ENCODE results near the gene AKNA. TPM values are rescaled to one million over a fixed set of nuclear protein-coding genes. Genes with fewer than 3 reads are reported as not detected.

Gene AKNA
- polyA plus RNA-seq, 3 donors, result 3.3 to 147 (median 7.3) TPM

DNA sequence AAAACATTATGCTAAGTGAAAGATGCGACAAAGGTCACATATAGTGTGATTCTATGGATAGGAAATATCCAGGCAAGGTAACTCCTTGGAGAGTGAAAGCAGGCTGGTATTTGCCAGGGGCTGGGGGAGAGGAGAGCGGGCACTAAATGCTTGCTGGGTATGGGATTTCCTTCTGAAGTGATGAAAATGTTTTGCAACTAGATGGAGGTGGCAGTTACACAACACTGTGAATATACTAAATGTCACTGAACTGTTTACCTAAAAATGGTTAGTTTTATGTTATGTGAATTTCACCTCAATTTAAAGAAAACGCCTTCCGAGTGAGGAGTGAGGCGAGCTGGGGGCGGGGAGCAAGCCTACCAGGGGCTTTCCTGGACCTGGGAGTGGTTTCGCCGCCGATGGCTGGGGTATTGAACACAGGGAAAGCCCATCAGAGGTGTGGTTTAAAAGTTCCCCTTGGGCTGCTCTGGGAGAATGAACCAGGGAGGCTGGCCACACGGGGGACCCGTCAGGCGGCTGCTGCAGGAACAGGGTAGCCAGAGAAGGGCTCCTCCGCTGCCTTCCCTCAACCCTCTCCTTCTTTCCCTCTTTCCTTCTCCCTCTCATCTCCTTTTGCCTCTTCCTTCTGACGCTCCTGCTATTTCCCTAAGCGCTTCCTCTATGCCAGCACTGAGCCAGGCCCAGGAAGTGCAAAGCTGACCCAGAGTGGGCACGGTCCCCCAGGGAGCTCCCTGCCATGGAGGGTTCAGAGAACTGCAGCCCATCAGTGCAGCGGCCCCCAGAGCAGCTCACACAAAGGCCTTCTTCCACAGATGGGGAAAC is 4.9 kb downstream of the AKNA start:
- Histone ChIP-seq H3K27ac (ENCODE audit: low read depth in 1 of 2, low read length in 2 of 2) (peak overlapping the region; percentile 90 to 100), H2AFZ (ENCODE audit: insufficient read depth, low read depth, low read length, poor library complexity, severe bottlenecking) (no peak overlapping the region), H3K4me1 (ENCODE audit: control insufficient read depth in 1 of 2, insufficient read depth in 2 of 2, low read length in 2 of 2) (peaks cover 72 to 83% of the 10 kb centered on the region in 2 donors), H4K20me1 (ENCODE audit: insufficient read depth, low read length) (peaks cover 61% of the 10 kb centered on the region), H3K36me3 (replicated peaks in 1 of 2; ENCODE audit: control insufficient read depth in 1 of 2, insufficient read depth in 2 of 2, low read length in 2 of 2) (peaks cover 39 to 46% of the 10 kb centered on the region in 2 donors), H3K4me3 (replicated peaks in 1 of 3; ENCODE audit: low read depth in 2 of 3, low read length in 3 of 3) (peak overlapping the region; percentile 16 to 89 (median 18)), H3K79me2 (ENCODE audit: insufficient read depth, low read length) (peaks cover 99% of the 10 kb centered on the region), H3K4me2 (replicated peaks; ENCODE audit: extremely low read depth, low read length, poor library complexity, severe bottlenecking) (peak overlapping the region; percentile 81), H3K9me3 (replicated peaks in 1 of 2; ENCODE audit: control insufficient read depth in 1 of 2, insufficient read depth in 1 of 2, low read length in 2 of 2) (no peaks in the 10 kb centered on the region), H3K9ac (ENCODE audit: insufficient read depth, low read length, poor library complexity, severe bottlenecking) (peak overlapping the region; percentile 60), H3K27me3 (ENCODE audit: control insufficient read depth in 2 of 2, insufficient read depth in 2 of 2, low read length in 2 of 2) (no peaks in the 10 kb centered on the region)
- Mint-ChIP-seq H3K27ac (peak overlapping the region; percentile 96 to 100 (median 99)), H3K9me3 (peaks cover 0 to 2% (median 0%) of the 10 kb centered on the region in 7 donors), H3K27me3 (ENCODE audit: low read depth in 3 of 3) (peaks cover 0 to 2% (median 0%) of the 10 kb centered on the region in 3 donors), H3K4me3 (peak overlapping the region; percentile 73 to 91), H3K4me1 (peaks cover 67% of the 10 kb centered on the region), H3K36me3 (peaks cover 50 to 81% of the 10 kb centered on the region in 2 donors)
- intact Hi-C loops (cut with micrococcal nuclease), result no loop called here
- TF ChIP-seq, protein P1, sequence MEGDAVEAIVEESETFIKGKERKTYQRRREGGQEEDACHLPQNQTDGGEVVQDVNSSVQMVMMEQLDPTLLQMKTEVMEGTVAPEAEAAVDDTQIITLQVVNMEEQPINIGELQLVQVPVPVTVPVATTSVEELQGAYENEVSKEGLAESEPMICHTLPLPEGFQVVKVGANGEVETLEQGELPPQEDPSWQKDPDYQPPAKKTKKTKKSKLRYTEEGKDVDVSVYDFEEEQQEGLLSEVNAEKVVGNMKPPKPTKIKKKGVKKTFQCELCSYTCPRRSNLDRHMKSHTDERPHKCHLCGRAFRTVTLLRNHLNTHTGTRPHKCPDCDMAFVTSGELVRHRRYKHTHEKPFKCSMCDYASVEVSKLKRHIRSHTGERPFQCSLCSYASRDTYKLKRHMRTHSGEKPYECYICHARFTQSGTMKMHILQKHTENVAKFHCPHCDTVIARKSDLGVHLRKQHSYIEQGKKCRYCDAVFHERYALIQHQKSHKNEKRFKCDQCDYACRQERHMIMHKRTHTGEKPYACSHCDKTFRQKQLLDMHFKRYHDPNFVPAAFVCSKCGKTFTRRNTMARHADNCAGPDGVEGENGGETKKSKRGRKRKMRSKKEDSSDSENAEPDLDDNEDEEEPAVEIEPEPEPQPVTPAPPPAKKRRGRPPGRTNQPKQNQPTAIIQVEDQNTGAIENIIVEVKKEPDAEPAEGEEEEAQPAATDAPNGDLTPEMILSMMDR (IDR thresholded peaks at IDR 0.05), result peak; percentile 40
- WGBS (ENCODE audit: insufficient coverage), result 2% methylated on average over 12 of the region's 17 CpGs
- DNase-seq, result peak; percentile 51 to 84 (median 60)

DNA sequence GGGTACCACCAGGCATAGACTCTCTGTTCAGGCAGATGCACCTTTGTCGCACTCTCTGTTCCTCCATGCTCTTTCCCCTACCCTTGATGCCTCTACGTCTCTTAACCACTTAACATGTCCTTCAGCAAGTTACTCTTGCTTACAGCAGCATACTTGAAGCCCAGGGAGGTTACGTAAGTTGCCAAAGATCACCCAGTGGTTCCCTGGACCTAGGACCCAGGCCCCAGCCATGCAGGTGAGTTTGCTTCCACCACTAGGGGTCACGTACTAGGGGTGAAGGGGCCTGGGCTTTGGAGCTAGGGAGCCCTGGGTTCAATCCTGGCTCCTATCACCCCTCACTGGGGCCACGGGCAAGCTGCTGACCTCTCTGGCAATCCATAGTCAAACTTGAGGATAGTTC is 8.9 kb downstream of the AKNA start:
- no peak overlapping the region for H3K9ac ChIP-seq (ENCODE audit: insufficient read depth, low read length, poor library complexity, severe bottlenecking)
- H3K4me3 ChIP-seq (replicated peaks in 1 of 3; ENCODE audit: low read depth in 2 of 3, low read length in 3 of 3), result no peak overlapping the region
- H3K4me3 Mint-ChIP-seq, result no peak overlapping the region
- peaks cover 63 to 83% of the 10 kb centered on the region in 2 donors for H3K36me3 ChIP-seq (replicated peaks in 1 of 2; ENCODE audit: control insufficient read depth in 1 of 2, insufficient read depth in 2 of 2, low read length in 2 of 2)
- H2AFZ ChIP-seq (ENCODE audit: insufficient read depth, low read depth, low read length, poor library complexity, severe bottlenecking), result no peak overlapping the region
- H4K20me1 ChIP-seq (ENCODE audit: insufficient read depth, low read length), result peaks cover 69% of the 10 kb centered on the region
- H3K27me3 ChIP-seq (ENCODE audit: control insufficient read depth in 2 of 2, insufficient read depth in 2 of 2, low read length in 2 of 2), result no peaks in the 10 kb centered on the region
- peak overlapping the region in 5 of 7 donors; percentile 32 to 84 (median 76) for H3K27ac Mint-ChIP-seq
- DNase-seq, result no peak
- H3K27me3 Mint-ChIP-seq (ENCODE audit: low read depth in 3 of 3), result peaks cover 0 to 2% (median 0%) of the 10 kb centered on the region in 3 donors
- H3K79me2 ChIP-seq (ENCODE audit: insufficient read depth, low read length), result peaks cover 94% of the 10 kb centered on the region
- peaks cover 72 to 95% of the 10 kb centered on the region in 2 donors for H3K36me3 Mint-ChIP-seq
- peaks cover 81 to 95% of the 10 kb centered on the region in 2 donors for H3K4me1 ChIP-seq (ENCODE audit: control insufficient read depth in 1 of 2, insufficient read depth in 2 of 2, low read length in 2 of 2)
- TF ChIP-seq, protein P1 (IDR thresholded peaks at IDR 0.05), result no peak
- no peak overlapping the region for H3K4me2 ChIP-seq (replicated peaks; ENCODE audit: extremely low read depth, low read length, poor library complexity, severe bottlenecking)
- H3K27ac ChIP-seq (ENCODE audit: low read depth in 1 of 2, low read length in 2 of 2), result peak overlapping the region; percentile 31 to 78
- peaks cover 80% of the 10 kb centered on the region for H3K4me1 Mint-ChIP-seq
- H3K9me3 ChIP-seq (replicated peaks in 1 of 2; ENCODE audit: control insufficient read depth in 1 of 2, insufficient read depth in 1 of 2, low read length in 2 of 2), result no peaks in the 10 kb centered on the region
- 93% methylated on average over 3 of the region's 5 CpGs for WGBS (ENCODE audit: insufficient coverage)
- intact Hi-C loops (cut with micrococcal nuclease), result no loop called here
- H3K9me3 Mint-ChIP-seq, result no peaks in the 10 kb centered on the region
